Caco-2 (cell line): ENCODE measurements around the gene PTTG2. TPM values are rescaled to one million over a fixed set of nuclear protein-coding genes. Genes with fewer than 3 reads are reported as not detected.
"Not testable (repeated sequence)": the region's sequence is repeated elsewhere in the genome, so short reads cannot be mapped to it uniquely, and the experiment has no call there.

Experiments
- BruUV-seq: library from RNA; stranded (reverse); fragments of 400-500 nt; replicated peaks from 2 replicates; lab custom pipeline; 2021; lab: Mats Ljungman, UMichigan
- CTCF ChIA-PET: fragments of 300-600 bp; sonication (Branson Sonifier 250); formaldehyde crosslinking; loops from one replicate; lab custom pipeline; 2022; ENCODE audit warnings: antibody characterized with exemption; lab: Charles Lee
- POLR2A ChIA-PET: fragments of 300-600 bp; sonication (Branson Sonifier 250); formaldehyde crosslinking; loops from one replicate; lab custom pipeline; 2022; ENCODE audit warnings: antibody characterized with exemption; lab: Charles Lee
- DNase-seq, 2 experiments: peaks; one replicate each; pipeline versions ENCODE4 v3.0.0 to v3.0.0-alpha.2; 2020 to 2022
- H3K27me3 ChIP-seq: replicated peaks from 2 replicates; pipeline ENCODE4 v1.6.0; 2011; ENCODE audit warnings: low read length; ENCODE audit not compliant: control insufficient read depth, insufficient read depth
- H3K36me3 ChIP-seq: 2 replicates; pipeline ENCODE4 v1.5.1; 2011; ENCODE audit warnings: low read length; ENCODE audit not compliant: control insufficient read depth, insufficient read depth
- H3K4me1 ChIP-seq: fragments of 250-450 bp; sonication (Bioruptor Pico); 2 replicates; pipeline ENCODE4 v1.5.1; 2020; ENCODE audit warnings: mild to moderate bottlenecking
- H3K4me3 ChIP-seq: 2 replicates; pipeline ENCODE4 v1.5.1; 2011; ENCODE audit warnings: low read depth, mild to moderate bottlenecking, control low read depth, low read length
- H3K9me3 ChIP-seq: fragments of 250-450 bp; sonication (Bioruptor Pico); 2 replicates; pipeline ENCODE4 v1.5.1; 2020; ENCODE audit warnings: mild to moderate bottlenecking, moderate library complexity
- H3K27ac Mint-ChIP-seq: one replicate; pipeline ENCODE4 v1.8.0; 2022; ENCODE audit warnings: mixed read lengths; ENCODE audit not compliant: unreplicated experiment
- H3K27me3 Mint-ChIP-seq: one replicate; pipeline ENCODE4 v1.8.0; 2022; ENCODE audit warnings: mixed read lengths; ENCODE audit not compliant: insufficient read depth, unreplicated experiment
- H3K36me3 Mint-ChIP-seq: one replicate; pipeline ENCODE4 v1.8.0; 2022; ENCODE audit warnings: mild to moderate bottlenecking, mixed read lengths; ENCODE audit not compliant: insufficient read depth, unreplicated experiment
- H3K4me1 Mint-ChIP-seq: one replicate; pipeline ENCODE4 v1.8.0; 2022; ENCODE audit warnings: low read depth, mixed read lengths; ENCODE audit not compliant: unreplicated experiment
- H3K4me3 Mint-ChIP-seq: one replicate; pipeline ENCODE4 v1.8.0; 2022; ENCODE audit warnings: mild to moderate bottlenecking, moderate library complexity, mixed read lengths; ENCODE audit not compliant: unreplicated experiment
- H3K9me3 Mint-ChIP-seq: one replicate; pipeline ENCODE4 v1.8.0; 2022; ENCODE audit warnings: mixed read lengths; ENCODE audit not compliant: unreplicated experiment
- CTCF ChIP-seq, 2 experiments: fragments of 200-600 bp in 1 of 2; IDR thresholded peaks; 1 replicate in 1 of 2; 2 replicates in 1 of 2; pipeline versions ENCODE4 v1.5.1 to v1.8.0; 2011 to 2022; ENCODE audit warnings: antibody characterized with exemption in 1 of 2, control low read depth in 1 of 2, inconsistent platforms in 1 of 2, low read depth in 1 of 2, low read length in 1 of 2, mild to moderate bottlenecking in 1 of 2, moderate library complexity in 1 of 2; ENCODE audit not compliant: insufficient read depth in 1 of 2, severe bottlenecking in 1 of 2, unreplicated experiment in 1 of 2
- intact Hi-C: fragments of 100-400 bp; cut with micrococcal nuclease; formaldehyde crosslinking; loops from one replicate; pipeline ENCODE4 v1.10.0; 2022; ENCODE audit not compliant: unreplicated experiment
- total RNA-seq: library from RNA; stranded (reverse); gene quantifications from 2 replicates; pipeline ENCODE4 v1.2.3, GENCODE V29; 2022

PTTG2 gene
- total RNA-seq, 1 experiment from 2014 or later = not detected

GRCh38 chr4:37971202-37971601 is 11.0 kb downstream of the PTTG2 start:
- intact Hi-C loops = no loop called here
- Histone ChIP-seq H3K27me3 (no peaks in the 10 kb centered on the region), H3K4me1 (peaks cover 10% of the 10 kb centered on the region), H3K4me3 (no peak overlapping the region), H3K36me3 (no peaks in the 10 kb centered on the region), H3K9me3 (no peaks in the 10 kb centered on the region)
- peaks cover 7% of the 10 kb centered on the region for H3K9me3 Mint-ChIP-seq
- no peak overlapping the region for H3K4me3 Mint-ChIP-seq
- DNase-seq = no peak
- BruUV-seq = no TSS peak
- no peak overlapping the region for H3K27ac Mint-ChIP-seq
- H3K36me3 Mint-ChIP-seq = no peaks in the 10 kb centered on the region
- CTCF ChIA-PET = no interaction called here
- peaks cover 6% of the 10 kb centered on the region for H3K4me1 Mint-ChIP-seq
- POLR2A ChIA-PET = no interaction called here
- no peaks in the 10 kb centered on the region for H3K27me3 Mint-ChIP-seq
- TF ChIP-seq CTCF (IDR thresholded peaks at IDR 0.05; ENCODE audit: insufficient read depth in 1 of 2, low read depth in 1 of 2, low read length in 1 of 2, severe bottlenecking in 1 of 2, unreplicated experiment in 1 of 2) = no peak

- Mint-ChIP-seq H3K27me3 (no peaks in the 10 kb centered on the region), H3K36me3 (no peaks in the 10 kb centered on the region), H3K4me1 (peaks cover 4% of the 10 kb centered on the region), H3K4me3 (no peak overlapping the region), H3K27ac (no peak overlapping the region), H3K9me3 (peaks cover 5% of the 10 kb centered on the region)
- Histone ChIP-seq H3K9me3 (no peaks in the 10 kb centered on the region), H3K27me3 (no peaks in the 10 kb centered on the region), H3K36me3 (no peaks in the 10 kb centered on the region), H3K4me1 (peaks cover 13% of the 10 kb centered on the region), H3K4me3 (no peak overlapping the region)
- intact Hi-C loops = no loop called here
- ChIA-PET POLR2A (no interaction called here), CTCF (no interaction called here)
- no peak for TF ChIP-seq CTCF (IDR thresholded peaks at IDR 0.05; ENCODE audit: insufficient read depth in 1 of 2, low read depth in 1 of 2, low read length in 1 of 2, severe bottlenecking in 1 of 2, unreplicated experiment in 1 of 2)
- no peak for DNase-seq
- BruUV-seq = no TSS peak
These were observed 13.2 kb downstream of the PTTG2 start for GRCh38 chr4:37973441-37973840.

DNA sequence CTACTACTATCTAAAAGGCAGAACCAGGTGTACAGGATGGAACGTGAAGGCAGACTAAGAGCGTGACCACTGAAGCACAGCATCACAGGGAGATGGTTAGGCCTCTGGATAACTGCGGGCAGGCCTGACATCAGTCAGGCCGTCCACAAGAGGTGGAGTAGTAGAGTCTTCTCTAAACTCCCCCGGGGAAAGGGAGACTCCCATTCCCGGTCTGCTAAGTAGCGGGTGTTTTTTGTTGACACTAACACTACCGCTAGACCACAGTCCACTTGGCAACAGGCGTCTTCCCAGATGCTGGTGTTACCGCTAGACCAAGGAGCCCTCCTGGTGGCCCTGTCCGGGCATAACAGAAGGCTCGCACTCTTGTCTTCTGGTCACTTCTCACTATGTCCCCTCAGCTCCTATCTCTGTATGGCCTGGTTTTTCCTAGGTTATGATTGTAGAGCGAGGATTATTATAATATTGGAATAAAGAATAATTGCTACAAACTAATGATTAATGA is 15.2 kb downstream of the PTTG2 start:
- peaks cover 11% of the 10 kb centered on the region; the same call in 1 of the 2 replicates for H3K4me1 ChIP-seq
- H3K4me1 Mint-ChIP-seq, H3K27ac Mint-ChIP-seq, POLR2A ChIA-PET, H3K27me3 ChIP-seq, H3K36me3 ChIP-seq, H3K9me3 ChIP-seq, BruUV-seq, H3K27me3 Mint-ChIP-seq, H3K9me3 Mint-ChIP-seq, H3K36me3 Mint-ChIP-seq, CTCF ChIA-PET, H3K4me3 Mint-ChIP-seq, H3K4me3 ChIP-seq, DNase-seq: not testable (repeated sequence)
- intact Hi-C loops = loop anchor here (5.0 kb wide), 2 partner anchors 148 to 173 kb away; partner anchors contain the start of gene PGM2
